Mucosa of gallbladder (tissue), 1 donor: ENCODE data around the gene SLC17A4. TPM values are rescaled to one million over a fixed set of nuclear protein-coding genes. Genes with fewer than 3 reads are reported as not detected.

ENCODE experiments used
- DNase-seq: peaks from one replicate; pipeline ENCODE4 v3.0.0-alpha.2; 2020; ENCODE audit warnings: low spot score
- total RNA-seq: library from RNA; stranded (reverse); gene quantifications from one replicate; pipeline ENCODE4 v1.2.1, GENCODE V29; 2021
- donor health status: DM: no; HTN: no; CAD: no.

SLC17A4 gene
- total RNA-seq, 1 donor from 2014 or later = 62.7 TPM

GRCh38 chr6:25749837-25750236, 4.7 kb upstream of the SLC17A4 start:
- no peak for DNase-seq

- DNase-seq = no peak
These were observed 3.6 kb upstream of the SLC17A4 start for GRCh38 chr6:25750906-25751305.

- no peak for DNase-seq
These were observed 1.5 kb upstream of the SLC17A4 start for GRCh38 chr6:25753079-25753478.

GRCh38 chr6:25755483-25755882, 941 bp downstream of the SLC17A4 start:
- DNase-seq = no peak

GRCh38 chr6:25756382-25757363, 2.1 kb downstream of the SLC17A4 start:
- peak; percentile 68 for DNase-seq

GRCh38 chr6:25757936-25758642, 3.5 kb downstream of the SLC17A4 start:
- DNase-seq = no peak

GRCh38 chr6:25764611-25765010, 10.1 kb downstream of the SLC17A4 start:
- DNase-seq = no peak

- no peak for DNase-seq
These were observed 14.0 kb downstream of the SLC17A4 start for GRCh38 chr6:25768566-25768965.

- peak; percentile 73 for DNase-seq
These were observed 15.4 kb downstream of the SLC17A4 start for GRCh38 chr6:25769983-25770382.

GRCh38 chr6:25774120-25774715, 19.7 kb downstream of the SLC17A4 start:
- DNase-seq = no peak

GRCh38 chr6:25777031-25777430, 22.5 kb downstream of the SLC17A4 start:
- DNase-seq = no peak

GRCh38 chr6:25777856-25778649, 23.5 kb downstream of the SLC17A4 start:
- no peak for DNase-seq

- no peak for DNase-seq
These were observed 26.6 kb downstream of the SLC17A4 start for GRCh38 chr6:25781134-25781533.

- no peak for DNase-seq
These were observed 32.9 kb downstream of the SLC17A4 start for GRCh38 chr6:25787428-25787827.

- peak; percentile 51 for DNase-seq
These were observed 33.9 kb downstream of the SLC17A4 start for GRCh38 chr6:25788305-25788922.

GRCh38 chr6:25789475-25789874, 34.9 kb downstream of the SLC17A4 start:
- no peak for DNase-seq

- DNase-seq = no peak
These were observed 37.5 kb downstream of the SLC17A4 start for GRCh38 chr6:25792016-25792415.

GRCh38 chr6:25793970-25794369, 39.4 kb downstream of the SLC17A4 start:
- no peak for DNase-seq

- no peak for DNase-seq
These were observed 40.2 kb downstream of the SLC17A4 start for GRCh38 chr6:25794784-25795183.

- no peak for DNase-seq
These were observed 46.9 kb downstream of the SLC17A4 start for GRCh38 chr6:25801436-25801835.

- DNase-seq = no peak
These were observed 50.3 kb downstream of the SLC17A4 start for GRCh38 chr6:25804804-25805203.
